ENCODE measurements around the gene HS3ST4.

HS3ST4 gene

DNA sequence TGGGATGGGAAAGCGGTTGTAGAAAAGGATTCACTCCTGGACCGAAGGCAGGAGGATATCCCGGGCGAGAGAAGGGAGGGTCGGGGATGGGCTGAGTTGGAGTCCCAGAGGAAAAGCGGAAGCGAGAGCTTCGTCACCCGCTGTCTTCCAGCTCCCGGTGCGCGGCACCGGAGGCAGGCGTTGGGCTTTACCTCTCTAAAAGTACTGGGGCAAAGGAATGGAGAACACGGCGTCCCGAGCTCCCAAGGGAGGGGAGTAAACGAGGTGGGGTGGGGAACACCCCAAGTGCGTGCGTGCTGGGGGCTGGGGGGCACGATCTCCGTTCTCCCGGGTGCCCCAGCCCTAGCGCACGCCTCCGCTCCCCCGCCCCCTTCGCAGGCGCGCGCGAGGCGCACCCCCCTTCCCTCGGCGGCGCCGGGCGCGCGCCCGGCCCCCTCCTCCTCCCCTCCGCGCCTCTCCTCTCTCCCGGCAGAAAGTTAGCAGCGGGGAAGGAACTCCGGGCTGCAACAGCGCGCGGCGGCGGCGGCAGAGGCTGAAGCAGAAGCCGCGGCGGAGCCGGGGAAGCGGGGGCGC, at the start of gene HS3ST4:
HS3ST4 (plus strand) TSS at position 441 of the 573 bp plus-strand sequence.
- no peak for DNase-seq

DNA sequence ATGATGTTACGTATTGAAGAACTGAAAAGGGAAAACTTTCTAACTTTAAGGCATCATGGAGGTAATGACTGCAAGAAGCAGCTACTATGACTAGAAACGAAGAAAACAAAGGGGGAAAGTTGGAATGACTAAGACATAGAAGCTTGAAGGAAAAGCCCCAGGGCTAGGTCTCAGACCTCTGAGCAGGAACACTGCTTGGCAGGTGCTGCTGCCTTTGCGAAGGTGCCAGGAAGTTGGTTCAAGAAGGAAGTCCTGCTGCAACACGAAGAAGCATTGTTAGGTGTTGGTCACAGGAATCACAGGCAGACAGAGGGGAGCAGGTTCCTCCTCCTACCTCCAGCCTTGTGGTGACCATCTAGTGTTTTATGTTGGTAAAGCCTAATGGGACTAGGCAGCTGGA, 48.1 kb upstream of the HS3ST4 start:
- DNase-seq, result no peak

DNA sequence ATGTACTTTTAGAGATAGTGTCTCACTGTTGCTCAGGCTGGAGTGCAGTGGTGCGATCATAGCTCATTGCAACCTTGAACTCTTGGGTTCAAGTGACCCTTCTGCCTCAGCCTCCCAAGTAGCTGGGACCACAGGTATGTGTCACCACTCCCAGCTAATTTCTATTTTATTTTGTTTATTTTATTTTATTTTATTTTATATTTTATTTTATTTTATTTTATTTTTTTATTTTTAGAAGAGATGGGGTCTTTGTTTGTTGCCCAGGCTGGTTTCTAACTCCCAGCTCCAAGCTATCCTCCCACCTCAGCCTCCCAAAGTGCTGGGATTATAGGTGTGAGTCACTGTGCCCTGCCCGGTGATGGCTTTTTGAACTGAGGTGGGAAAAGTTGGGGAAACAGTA, 35.1 kb upstream of the HS3ST4 start:
- no peak for DNase-seq

DNA sequence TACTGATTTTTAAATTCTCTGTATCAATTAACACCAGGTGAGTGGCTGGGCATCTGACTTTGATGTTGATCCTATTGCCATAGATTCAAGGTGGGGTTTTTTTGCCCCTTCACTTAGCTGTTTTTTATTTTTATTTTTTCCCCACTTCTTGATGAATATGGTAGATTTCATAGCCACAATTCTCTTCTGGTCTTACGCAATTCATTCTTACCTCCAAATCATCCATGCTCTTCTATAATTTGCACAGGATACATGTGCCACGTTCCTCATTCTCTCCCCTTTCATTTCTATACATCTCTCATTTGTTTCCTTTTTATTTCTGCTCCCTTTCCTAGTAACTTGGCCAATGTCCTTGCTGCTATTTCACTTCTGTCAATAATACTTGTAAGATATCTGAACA, 14.9 kb upstream of the HS3ST4 start:
- no peak for DNase-seq

DNA sequence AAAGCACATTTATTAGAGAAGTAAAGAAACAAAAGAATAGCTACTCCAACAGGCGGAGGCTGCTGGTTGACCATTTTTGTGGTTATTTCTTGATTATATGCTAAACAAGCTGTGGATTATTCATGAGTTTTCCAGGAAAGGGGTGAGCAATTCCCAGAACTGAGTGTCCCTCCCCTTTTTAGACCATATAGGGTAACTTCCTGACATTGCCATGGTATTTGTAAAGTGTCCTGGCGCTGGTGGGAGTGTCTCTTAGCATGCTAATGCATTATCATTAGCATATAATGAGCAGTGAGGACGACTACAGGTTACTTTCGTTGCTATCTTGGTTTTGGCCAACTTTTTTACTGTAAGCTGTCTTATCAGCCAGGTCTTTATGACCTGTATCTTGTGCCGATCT, 12.2 kb upstream of the HS3ST4 start:
- DNase-seq, result no peak

DNA sequence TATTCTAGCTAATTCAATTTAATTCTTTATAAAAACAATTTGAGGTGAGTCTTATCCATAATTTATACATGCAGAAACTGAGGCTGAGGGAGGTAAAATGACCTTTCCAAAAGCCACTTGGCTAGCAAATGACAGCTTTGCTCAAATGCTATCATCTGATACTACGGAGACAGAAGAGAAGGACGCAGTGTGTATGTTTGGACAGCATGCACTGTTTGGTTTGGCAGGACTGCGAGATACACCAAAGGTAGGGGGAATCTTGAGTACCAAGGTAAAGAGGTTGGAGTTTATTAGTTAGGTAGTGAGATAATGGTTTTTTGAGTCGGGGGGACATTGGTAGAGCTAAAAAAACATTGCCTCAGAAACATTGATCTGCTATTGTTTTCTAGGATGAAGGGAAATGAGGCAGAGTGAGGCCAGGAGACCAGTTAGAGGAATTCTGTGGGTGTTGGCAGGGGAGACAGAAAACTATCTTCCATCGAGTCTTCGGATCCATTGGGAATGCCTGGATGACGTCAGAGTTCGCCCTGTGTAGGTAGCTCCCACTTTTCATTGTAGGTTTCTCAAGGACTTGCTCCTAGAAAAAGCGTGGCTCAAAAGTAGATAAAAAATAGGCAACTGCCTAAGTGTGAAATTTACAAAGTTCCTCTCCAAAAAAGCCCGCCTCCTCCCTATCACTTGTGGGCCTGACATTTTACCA, 2.5 kb upstream of the HS3ST4 start:
- no peak for DNase-seq

DNA sequence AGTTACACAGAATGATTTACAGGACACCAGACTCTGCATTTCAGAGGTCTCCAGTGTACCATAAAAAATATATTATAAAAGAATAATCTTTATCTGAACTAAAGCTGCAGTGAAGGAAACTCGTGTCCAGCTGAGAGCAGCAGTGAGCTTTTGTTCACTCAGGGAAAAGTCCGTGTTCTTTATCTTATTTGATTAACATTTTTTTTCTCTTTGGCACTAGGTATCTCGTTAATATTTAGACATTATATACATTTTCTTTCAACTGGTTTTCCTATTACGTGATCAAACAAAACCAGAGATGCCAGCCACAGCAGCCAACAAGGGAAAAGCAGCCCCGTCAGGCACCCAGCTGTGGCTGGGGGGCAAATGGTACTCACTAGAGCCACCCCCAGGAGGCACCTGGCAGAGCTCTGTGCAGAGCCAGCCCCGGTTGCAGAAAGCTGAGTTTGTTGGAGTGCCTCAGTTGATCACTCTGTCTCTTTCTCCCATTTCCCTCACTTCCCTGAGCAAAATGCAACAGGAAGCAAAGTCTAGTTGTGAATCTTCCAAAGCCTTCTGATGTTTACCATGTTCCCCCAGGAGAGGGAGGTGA, 1.1 kb upstream of the HS3ST4 start:
- DNase-seq, result no peak

DNA sequence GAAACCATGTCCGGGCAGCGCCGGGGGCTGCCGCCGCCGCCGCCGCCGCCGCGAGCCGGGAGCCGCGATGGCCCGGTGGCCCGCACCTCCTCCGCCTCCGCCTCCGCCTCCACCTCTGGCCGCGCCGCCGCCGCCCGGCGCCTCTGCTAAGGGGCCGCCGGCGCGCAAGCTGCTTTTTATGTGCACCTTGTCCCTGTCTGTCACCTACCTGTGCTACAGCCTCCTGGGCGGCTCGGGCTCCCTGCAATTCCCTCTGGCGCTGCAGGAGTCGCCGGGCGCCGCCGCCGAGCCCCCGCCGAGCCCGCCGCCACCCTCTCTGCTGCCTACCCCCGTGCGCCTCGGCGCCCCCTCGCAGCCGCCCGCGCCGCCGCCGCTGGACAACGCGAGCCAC, 587 bp downstream of the HS3ST4 start:
- no peak for DNase-seq

DNA sequence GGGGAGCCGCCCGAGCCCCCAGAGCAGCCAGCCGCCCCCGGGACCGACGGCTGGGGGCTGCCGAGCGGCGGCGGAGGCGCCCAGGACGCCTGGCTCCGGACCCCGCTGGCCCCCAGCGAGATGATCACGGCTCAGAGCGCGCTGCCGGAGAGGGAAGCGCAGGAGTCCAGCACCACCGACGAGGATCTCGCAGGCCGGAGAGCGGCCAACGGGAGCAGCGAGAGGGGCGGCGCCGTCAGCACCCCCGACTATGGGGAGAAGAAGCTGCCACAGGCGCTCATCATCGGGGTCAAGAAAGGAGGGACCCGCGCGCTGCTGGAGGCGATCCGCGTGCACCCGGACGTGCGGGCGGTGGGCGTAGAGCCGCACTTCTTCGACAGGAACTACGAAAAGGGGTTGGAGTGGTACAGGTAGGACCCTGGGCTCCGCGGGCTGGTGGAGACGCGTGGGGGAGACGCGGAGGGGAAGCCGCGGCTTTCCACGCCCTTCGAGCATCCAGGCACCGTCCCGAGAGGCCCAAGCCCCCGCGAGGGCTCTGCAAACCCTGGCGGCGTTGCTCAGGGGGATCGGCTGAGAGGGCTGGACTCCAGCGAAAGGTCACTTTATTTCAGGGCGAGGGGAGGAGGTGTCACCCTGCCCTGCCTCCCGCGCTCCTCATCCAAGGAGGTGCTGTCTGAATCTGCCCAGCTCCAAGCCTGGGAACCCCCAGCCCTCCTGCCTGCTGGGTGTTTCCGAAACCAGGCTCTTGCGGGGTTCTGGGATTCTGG, 1.2 kb downstream of the HS3ST4 start:
- DNase-seq, result no peak

DNA sequence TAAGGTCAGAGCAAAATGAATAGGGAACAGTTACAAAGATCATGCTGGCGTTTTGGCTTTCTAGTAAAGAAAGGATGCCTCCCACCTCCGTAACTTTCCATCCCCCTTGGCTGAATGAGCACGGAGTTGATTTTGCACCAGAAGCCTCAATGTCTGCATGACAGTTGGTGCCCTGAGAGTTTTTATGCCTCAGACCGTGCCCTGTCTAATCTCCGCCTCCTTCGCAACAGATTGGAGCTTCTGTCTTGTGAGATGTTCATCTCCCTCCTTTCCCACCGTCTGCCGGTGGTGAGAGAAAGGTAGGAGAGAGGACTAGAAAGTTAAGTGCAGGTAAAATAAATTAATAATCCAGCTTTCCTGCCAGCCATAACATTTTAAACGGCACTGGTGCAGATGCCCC, 1.9 kb downstream of the HS3ST4 start:
- no peak for DNase-seq

DNA sequence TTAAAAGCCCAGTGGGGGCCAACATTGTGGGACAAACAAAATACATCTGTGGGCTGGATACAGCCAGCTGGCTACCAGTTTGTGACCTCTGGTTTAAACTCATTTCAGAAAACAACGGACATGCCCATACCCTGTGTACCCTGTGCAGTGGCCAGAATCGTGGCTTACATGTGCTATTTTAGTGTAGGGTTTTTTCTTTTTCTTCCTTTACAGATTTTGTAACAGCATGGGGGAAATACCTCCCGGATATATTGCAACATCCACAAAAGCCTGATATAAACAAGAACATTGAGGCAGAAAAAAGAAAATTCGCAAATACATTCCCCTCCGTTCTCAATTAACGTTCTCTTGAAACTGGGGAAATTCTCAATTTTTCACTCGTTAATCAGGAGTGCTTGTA, 7.3 kb downstream of the HS3ST4 start:
- DNase-seq, result no peak

DNA sequence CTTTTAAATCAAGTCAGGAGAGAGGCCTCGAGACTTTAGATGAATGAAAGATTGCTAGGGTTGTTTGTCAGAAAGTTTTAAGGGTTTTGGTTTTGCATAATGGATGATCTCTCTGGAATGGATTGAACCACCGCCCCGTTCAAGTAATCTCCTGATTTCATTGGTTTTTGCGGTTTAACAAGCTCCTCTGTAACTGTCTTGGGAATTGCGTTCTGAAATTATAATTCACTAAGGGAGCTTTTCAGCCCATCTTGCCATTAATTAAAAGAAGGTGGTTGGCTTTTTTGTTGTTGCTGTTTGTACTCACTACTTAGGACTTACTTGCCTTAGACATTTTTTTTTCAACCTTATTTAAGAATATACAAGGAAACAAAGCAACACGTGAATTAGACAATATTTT, 8.8 kb downstream of the HS3ST4 start:
- DNase-seq, result no peak

DNA sequence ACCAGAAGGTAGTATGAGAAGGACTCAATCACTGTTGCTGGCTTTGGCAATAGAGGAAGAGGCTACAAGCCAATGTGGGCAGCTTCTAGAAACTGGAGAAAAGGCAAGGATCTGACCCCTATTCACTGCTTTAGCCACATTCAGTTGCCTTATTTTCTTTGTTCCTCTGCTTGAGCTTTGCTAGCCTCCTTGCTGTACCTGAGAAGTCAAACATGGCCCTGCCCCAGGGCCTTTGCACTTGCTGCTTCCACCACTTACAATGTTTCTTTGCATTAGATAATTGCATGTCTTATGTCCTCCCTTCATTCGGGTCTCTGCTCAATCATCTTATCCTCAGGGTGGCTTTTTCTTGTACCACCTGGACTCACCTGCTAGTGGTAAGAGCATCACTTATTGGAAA, 15.8 kb downstream of the HS3ST4 start:
- DNase-seq, result no peak

DNA sequence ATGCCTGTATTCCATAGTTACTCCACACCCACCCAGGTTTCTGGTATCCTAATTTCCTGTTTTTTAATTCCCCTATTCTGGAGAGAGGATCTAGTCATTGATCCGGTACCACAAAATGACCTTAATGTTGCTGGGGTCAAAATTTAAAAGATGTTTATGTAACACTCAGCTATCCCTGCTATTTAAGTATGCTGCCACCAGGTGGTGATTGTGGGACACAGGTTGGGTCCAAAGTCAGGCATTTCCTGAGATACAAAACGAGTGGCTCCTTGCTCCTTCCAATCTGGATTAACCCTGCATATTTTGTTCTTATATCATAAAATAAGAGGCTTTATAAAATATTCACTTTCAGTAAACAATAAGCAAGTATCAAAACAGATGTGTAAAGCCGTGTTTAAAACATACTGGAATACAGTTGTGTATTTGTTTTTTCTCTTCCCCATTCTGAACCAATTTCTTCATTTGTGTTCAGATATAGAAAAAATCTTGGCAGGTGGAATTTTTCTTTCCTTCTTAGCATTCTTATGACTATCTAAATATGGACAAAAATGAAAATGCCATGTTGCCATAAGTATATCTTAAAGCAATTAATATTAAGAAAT, 16.3 kb downstream of the HS3ST4 start:
- DNase-seq, result no peak

DNA sequence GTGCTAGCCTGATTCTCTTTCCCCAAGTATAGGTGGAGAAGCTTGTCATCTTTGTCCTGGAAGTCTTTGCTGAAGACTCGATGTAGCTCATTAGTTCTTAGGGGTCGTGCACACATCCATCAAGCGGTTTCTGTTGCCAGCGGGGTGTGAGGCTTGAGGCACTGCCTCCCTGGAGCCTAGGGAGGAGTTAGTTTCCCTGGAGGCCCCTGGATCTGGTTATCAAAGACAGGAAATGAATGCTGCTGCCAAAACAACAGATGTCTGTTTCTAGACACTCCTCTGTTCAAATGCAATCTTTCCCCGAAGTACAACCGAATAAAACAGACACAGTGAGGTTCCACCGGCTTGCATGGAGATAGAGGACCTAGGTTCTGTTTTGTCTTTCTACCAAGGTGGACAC, 17.5 kb downstream of the HS3ST4 start:
- DNase-seq, result no peak

DNA sequence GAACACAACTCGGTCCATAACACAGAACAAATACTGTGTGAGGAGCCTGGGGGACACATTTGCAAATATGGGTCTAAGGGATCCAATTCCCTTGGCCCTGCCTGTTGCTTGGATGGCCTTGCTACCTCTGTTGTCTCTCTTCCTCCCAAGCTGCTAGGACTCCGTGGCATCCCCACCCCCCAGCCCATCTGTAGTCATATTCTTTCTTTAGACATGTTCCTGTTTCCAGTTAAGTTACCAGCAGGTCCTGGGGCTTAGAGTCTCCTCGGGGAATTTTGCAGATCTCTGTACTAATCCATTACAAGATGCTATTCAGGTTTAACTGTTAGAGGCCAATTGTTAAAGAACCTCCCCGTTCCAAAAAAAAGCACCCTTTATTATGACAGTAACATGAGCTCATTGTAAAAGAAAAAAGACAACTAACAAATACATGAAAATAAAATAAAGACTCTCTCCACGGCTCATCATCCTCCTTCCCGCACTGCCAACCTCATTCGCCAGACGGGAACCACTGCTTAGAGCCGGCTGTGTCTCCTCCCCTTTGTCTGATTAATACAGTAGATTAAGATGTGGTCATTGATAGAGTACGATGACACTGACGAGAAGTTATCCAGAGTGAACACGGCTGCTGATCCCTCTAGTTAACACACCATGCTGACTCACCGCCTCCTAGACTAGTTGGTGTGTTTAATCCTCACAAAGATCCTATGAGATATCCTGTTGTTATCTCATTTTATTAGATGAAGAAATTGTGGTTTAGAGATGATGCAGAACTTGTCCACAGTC, 22.2 kb downstream of the HS3ST4 start:
- DNase-seq, result no peak

DNA sequence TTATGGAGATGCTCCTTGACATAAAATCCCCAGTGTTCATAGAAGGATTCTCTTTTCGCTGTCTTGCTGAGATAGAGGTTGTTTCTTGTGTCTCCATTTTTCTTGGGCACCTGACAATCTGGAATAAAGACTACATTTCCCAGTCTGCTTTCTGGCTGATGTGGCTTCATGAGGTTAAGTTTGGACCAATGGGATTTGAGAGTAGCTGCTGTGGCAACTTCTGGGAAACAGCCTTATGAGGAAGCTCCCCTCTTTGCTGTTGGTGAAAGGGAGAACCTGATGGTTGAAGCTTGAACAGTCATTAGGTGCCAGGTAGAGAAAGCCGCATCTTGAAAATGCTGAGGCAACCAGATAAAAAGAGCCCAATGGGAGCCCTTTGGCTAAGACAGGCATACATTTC, 24.4 kb downstream of the HS3ST4 start:
- DNase-seq, result no peak

DNA sequence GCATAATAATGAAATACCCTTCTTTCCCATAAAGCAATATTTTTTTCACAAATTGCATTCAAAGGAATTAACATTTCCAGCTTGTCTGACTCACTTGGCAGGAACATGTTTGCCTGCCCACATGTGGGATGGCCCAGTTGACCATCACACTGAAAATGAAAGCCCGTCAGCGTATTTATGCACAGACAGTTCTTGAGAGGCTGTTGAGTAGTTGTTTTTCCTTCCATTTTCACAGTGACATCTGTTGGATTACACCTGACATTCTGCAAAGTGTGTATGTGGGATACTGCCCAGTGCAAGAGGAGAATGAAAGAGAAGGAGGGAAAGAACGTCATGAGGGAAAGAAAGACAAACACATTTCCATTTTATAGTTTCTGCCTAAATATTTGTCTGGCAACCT, 29.7 kb downstream of the HS3ST4 start:
- no peak for DNase-seq

DNA sequence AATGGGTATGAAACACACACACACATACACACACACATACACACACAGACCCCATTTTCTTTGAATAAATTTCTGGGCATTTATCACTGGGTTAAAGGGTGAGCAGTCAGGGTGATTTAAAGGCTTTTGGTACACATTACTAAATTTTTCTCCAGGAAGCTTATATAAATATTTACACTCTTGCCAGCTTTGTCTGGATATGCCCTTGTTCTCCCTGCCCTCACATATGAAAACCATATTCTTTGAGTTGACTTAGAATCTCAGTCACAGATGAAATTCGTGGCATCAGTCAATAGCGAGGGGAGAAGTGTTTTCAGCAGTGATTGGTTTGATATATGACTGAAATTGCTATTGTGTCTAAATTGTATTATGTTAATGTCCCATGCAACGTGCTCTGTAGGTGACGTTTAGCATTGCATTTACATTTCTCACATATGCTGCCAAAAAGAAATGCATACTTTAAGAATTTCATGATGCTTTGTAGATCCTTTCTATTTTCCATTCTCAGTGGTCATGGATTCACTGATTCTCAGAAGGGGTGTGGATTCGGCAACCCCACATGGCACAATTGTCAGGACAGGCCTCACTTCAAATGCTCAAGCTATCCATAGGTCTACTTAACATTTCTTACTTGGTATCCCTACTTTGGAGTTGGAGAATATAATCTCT, 34.8 kb downstream of the HS3ST4 start:
- no peak for DNase-seq

DNA sequence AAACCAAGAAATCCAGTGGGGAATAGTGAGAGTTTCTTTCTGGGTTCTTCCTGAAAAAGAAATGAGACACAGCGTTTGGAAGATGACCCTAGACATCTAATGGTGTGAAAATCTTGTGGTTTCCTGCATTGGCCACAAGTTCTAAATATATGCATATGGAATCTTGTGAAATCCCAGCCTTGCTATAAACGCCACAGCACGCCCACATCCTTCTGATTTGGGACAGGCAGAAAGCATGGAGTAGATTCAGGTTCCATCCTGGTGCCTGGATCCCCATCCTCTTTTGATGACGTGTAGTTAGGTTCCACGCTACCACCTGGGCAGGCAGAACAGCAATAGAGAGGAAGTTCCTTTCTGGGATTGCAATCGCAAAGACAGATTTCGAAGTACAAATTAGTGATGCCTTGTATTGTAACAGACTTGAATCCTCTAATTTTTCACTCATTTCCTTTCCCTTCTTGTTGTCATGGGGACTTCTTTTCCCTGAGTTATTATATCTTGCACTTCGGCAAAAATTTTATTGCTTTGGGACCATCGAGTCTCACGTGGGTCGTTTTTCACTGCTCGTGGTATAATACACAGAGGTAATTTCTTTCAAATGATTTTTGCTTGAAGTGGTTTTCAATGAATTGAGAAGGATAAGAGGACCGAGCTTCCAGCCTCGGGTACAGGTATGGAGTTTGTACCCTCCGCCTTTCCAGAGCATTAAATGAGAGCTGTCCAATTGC, 37.6 kb downstream of the HS3ST4 start:
- no peak for DNase-seq

DNA sequence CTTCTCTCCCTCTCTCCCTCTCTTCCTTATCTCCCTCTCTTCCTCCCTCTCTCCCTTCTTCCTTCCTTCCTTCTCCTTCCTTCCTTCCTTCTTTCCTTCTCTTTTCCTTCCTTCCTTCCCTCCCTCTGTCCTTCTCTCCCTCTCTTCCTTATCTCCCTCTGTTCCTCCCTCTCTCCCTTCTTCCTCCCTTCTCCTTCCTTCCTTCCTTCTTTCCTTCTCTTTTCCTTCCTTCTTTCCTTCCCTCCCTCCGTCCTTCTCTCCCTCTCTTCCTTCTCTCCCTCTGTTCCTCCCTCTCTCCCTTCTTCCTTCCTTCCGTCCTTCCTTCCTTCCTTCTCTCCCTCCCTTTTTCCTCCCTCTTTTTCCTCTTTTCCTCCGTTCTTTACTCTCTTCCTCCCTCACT, 38.6 kb downstream of the HS3ST4 start:
- DNase-seq, result no peak

Data from NCI-H774 (cell line).